GM13977 (cell line): ENCODE data around the gene CKS1B.

Source experiments
- DNase-seq: peaks from one replicate; pipeline ENCODE4 v3.0.0; 2012; ENCODE audit warnings: low spot score
- in situ Hi-C: fragments of 300-500 bp; cut with MboI; formaldehyde crosslinking; loops from one replicate; pipeline ENCODE4 v1.12.0; 2022; ENCODE audit warnings: low sequenced_read_pairs, low pct_unique_long_range_greater_than_20kb, mixed read lengths, inconsistent platforms; ENCODE audit not compliant: unreplicated experiment
- TF ChIP-seq, protein P1 (sequence below): IDR thresholded peaks from 2 replicates; pipeline ENCODE4 v1.5.1; 2012; ENCODE audit warnings: mild to moderate bottlenecking, control low read depth; ENCODE audit not compliant: insufficient read depth; ENCODE audit errors: extremely low read depth, missing control alignments

The CKS1B gene

DNA sequence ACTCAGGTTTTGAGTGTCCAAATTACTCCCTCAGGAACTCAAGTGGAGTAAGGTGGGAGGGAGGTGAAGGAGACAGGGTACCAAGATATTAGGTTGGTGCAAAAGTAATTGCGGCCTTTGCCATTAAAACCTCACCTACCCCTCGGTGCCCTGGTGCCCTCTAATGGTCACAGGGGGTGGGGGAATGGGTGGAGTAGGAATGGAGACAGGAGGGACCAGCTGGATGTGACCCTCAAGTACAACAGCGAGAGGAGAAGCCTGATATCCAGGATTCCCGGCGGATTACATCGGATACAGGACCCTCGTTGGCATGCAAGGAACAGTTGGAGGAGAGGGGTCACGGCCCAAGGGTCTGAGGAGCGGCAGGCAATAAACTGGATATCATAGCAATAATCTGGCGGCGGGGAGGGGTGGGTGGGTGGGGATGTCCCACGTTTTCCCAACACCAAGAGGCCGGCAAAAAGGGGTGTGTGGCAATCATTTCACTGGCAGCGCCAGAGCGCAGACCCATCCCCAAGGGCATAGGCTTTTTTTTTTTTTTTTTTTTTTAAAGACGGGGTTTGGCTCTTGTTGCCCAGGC lies 23.8 kb downstream of the CKS1B start:
- TF ChIP-seq, protein P1, sequence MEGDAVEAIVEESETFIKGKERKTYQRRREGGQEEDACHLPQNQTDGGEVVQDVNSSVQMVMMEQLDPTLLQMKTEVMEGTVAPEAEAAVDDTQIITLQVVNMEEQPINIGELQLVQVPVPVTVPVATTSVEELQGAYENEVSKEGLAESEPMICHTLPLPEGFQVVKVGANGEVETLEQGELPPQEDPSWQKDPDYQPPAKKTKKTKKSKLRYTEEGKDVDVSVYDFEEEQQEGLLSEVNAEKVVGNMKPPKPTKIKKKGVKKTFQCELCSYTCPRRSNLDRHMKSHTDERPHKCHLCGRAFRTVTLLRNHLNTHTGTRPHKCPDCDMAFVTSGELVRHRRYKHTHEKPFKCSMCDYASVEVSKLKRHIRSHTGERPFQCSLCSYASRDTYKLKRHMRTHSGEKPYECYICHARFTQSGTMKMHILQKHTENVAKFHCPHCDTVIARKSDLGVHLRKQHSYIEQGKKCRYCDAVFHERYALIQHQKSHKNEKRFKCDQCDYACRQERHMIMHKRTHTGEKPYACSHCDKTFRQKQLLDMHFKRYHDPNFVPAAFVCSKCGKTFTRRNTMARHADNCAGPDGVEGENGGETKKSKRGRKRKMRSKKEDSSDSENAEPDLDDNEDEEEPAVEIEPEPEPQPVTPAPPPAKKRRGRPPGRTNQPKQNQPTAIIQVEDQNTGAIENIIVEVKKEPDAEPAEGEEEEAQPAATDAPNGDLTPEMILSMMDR = peak; percentile 31
- DNase-seq = no peak
- in situ Hi-C loops = no loop called here

DNA sequence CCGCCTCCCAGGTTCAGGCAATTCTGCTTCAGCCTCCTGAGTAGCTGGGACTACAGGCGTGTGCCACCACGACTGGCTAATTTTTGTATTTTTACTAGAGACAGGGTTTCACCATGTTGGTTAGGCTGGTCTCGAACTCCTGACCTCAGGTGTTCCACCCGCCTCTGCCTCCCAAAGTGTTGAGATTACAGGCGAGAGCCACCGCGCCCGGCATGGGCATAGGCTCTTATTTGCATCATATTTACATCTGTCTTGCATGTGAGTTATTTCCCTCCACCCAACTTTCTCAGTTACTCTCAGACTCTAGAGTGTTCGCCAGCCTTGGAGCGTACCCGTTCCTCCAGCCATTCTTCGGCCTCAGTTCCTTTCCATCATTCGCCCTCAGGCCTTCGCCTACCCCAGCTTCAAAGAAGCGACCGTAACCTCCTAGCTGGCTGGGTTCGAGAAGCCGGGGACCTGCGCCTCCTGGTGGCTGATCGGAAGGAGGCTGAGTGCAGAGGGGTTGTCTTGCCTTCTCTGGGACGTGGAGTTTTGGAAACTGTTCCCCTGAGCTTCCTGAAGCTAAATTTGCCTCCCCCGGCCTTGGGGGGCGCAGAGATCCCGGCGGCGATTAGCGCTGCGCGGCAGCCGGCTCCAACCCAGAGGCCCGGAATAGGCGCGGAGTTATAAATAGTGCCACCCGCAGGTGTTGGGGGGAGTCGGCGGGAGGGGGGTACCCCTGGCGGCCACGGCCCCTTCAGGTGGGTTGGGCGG lies 24.5 kb downstream of the CKS1B start:
- in situ Hi-C loops = no loop called here
- DNase-seq = peak; percentile 81
- TF ChIP-seq, protein P1 = peak; percentile 82

DNA sequence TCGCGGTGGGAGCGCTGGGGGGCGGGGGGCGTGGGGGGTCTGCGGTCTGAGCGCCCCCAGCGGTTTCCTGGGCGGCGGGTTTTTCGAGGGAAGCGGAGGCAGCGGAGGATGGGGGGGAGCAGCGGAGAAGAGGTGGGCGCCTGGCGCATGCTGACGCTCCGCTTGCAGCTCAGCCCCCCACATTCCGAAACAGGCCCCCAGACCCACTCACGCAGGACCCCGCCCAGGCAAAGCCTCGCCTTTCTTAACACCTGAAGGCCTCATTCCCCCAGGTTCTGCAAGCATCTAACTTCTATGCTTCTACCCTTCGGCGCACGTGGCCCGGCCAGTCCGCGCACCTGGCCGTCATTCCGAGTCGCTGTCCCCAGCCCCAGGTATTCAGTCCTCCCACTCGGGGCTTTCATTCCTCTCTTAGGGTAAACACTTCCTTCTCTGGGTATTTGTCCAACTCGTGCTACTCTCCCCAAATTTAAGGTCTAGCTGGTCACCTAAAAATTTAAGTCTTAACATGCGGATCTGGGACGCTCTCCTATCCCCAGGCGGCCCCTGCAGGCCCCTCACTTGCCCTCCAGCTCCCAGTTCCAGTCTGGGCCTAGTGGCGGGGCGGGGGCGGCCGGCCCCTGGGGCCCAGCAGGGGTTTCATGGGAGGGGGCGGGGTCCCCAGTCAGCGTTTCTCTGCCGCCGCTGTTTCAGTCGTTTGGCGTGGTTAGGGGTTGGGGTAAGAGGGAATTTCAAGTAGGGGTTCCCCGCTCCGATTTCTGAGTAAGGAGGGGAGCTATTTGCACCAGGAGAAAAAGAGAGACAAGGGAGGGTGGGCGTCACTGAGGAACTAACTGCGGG lies 25.3 kb downstream of the CKS1B start:
- peak; percentile 84 for DNase-seq
- TF ChIP-seq, protein P1 = peak; percentile 0
- in situ Hi-C loops = no loop called here

DNA sequence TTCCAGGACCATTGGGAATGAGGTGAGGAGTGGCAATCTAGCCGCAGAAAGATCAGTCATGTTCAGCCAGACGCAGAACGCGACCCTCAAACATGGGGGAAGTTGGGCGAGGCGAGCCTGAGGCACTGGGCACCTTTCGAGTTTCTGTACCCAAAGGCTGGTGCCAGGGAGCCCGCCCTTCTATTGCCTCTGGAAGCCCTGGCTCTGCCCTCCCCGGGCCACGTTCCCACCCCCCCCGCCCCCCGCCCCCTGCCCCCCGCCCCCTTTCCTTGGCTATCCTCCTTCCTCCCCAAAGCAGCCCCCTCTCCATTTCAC lies 25.9 kb downstream of the CKS1B start:
- in situ Hi-C loops = no loop called here
- TF ChIP-seq, protein P1 = no peak
- DNase-seq = peak; percentile 58

- TF ChIP-seq, protein P1 = no peak
- in situ Hi-C loops = no loop called here
- DNase-seq = peak; percentile 90
These were observed 26.4 kb downstream of the CKS1B start for GRCh38 chr1:155000726-155001424.

GRCh38 chr1:155001425-155001674 lies 26.9 kb downstream of the CKS1B start:
- in situ Hi-C loops = no loop called here
- TF ChIP-seq, protein P1 = no peak
- DNase-seq = no peak
